K562 (cell line): Measurements from ENCODE around the gene SRRM5. TPM values are rescaled to one million over a fixed set of nuclear protein-coding genes. Genes with fewer than 3 reads are reported as not detected.
A peak's percentile ranks its signal among the peaks of the same experiment; 100 is the strongest.

Experiments
- ADNP ChIP-seq: fragments of 200-800 bp; sonication (Bioruptor generic); IDR thresholded peaks from 2 replicates; pipeline ENCODE4 v1.6.1; 2016; ENCODE audit warnings: missing genetic modification characterization, missing compliant biosample characterization
- BCL6 ChIP-seq: fragments of 250-450 bp; sonication (Bioruptor Pico); IDR thresholded peaks from 2 replicates; pipeline ENCODE4 v1.4.0; 2020
- CBX5 ChIP-seq: IDR thresholded peaks from 2 replicates; pipeline ENCODE4 v1.6.1; 2014; ENCODE audit warnings: low read depth, borderline replicate concordance
- ETS2 ChIP-seq: IDR thresholded peaks from 2 replicates; pipeline ENCODE4 v1.6.1; 2016; ENCODE audit warnings: borderline replicate concordance, missing genetic modification characterization, mild to moderate bottlenecking, moderate library complexity, missing compliant biosample characterization; ENCODE audit not compliant: poor library complexity, severe bottlenecking
- GTF2E2 ChIP-seq: fragments of 200-800 bp; sonication (Bioruptor generic); IDR thresholded peaks from 2 replicates; pipeline ENCODE4 v1.6.1; 2016; ENCODE audit warnings: missing genetic modification characterization, missing compliant biosample characterization
- HEY1 ChIP-seq: fragments of 250-450 bp; sonication (Bioruptor Pico); IDR thresholded peaks from 2 replicates; pipeline ENCODE4 v1.5.0; 2020; ENCODE audit warnings: mild to moderate bottlenecking, moderate library complexity, borderline replicate concordance
- NFATC3 ChIP-seq: fragments of 450-650 bp; IDR thresholded peaks from 2 replicates; pipeline ENCODE4 v1.6.1; 2017; ENCODE audit warnings: mild to moderate bottlenecking
- NONO ChIP-seq, 2 experiments: fragments of 200-400 bp in 1 of 2; fragments of 450-650 bp in 1 of 2; formaldehyde crosslinking in 1 of 2; IDR thresholded peaks; 2 replicates each; pipeline ENCODE4 v1.6.1; 2017; ENCODE audit warnings: low read depth in 2 of 2, mild to moderate bottlenecking in 2 of 2, moderate library complexity in 2 of 2, low read length in 1 of 2
- ZBTB40 ChIP-seq, 2 experiments: fragments of 450-650 bp in 1 of 2; sonication (generic) in 1 of 2; formaldehyde crosslinking in 1 of 2; IDR thresholded peaks; 2 replicates each; pipeline versions ENCODE4 v1.7.1 to v1.9.0; 2016 to 2022; ENCODE audit warnings: inconsistent platforms in 1 of 2, mild to moderate bottlenecking in 1 of 2, missing genetic modification reagents in 1 of 2
- ZNF12 ChIP-seq: sonication (generic); formaldehyde crosslinking; IDR thresholded peaks from 2 replicates; pipeline ENCODE4 v1.4.0; 2020; ENCODE audit warnings: mild to moderate bottlenecking, missing genetic modification reagents
- polyA plus RNA-seq, 8 experiments: library from polyadenylated mRNA; depleted of rRNA in 4 of 8; stranded (reverse) in 5 of 8; unstranded in 3 of 8; fragments of >200 nt; fragmentation: Nextera tagmentation in 2 of 8; fragmentation: Illumina TruSeq in 1 of 8; extraction: Ambion mirVana in 2 of 8; extraction: Trizol in 1 of 8; gene quantifications; 2 replicates each; pipeline versions ENCODE4 v1.2.1 to v1.2.3, GENCODE V29; 2011 to 2014; ENCODE audit warnings: inconsistent platforms in 1 of 8, missing spikeins in 1 of 8
- total RNA-seq, 7 experiments: library from RNA; depleted of rRNA in 6 of 7; stranded (reverse); fragments of >200 nt in 6 of 7; fragmentation: Illumina TruSeq in 2 of 7; extraction: Trizol in 2 of 7; gene quantifications; 2 replicates each; pipeline versions ENCODE4 v1.2.1 to v1.2.3, GENCODE V29; 2011 to 2021; ENCODE audit warnings: low replicate concordance in 1 of 7
- TF ChIP-seq, protein P1 (sequence below): IDR thresholded peaks from 3 replicates; pipeline ENCODE4 v1.6.1; 2011; ENCODE audit warnings: borderline replicate concordance, mild to moderate bottlenecking, moderate library complexity; ENCODE audit not compliant: insufficient read length; ENCODE audit errors: extremely low read depth
- TF ChIP-seq, protein P2 (sequence below): IDR thresholded peaks from 2 replicates; pipeline ENCODE4 v1.6.1; 2012; ENCODE audit warnings: low read depth, low read length, improper control_type of control experiment, borderline replicate concordance

SRRM5 gene
- total and polyA plus RNA-seq, 9 of the 15 experiments (the other 6 are each of a cell fraction or from before 2014, with no cell fraction given) = 0.09 to 0.45 (median 0.18) TPM; not detected in 2

- TF ChIP-seq, protein P1, sequence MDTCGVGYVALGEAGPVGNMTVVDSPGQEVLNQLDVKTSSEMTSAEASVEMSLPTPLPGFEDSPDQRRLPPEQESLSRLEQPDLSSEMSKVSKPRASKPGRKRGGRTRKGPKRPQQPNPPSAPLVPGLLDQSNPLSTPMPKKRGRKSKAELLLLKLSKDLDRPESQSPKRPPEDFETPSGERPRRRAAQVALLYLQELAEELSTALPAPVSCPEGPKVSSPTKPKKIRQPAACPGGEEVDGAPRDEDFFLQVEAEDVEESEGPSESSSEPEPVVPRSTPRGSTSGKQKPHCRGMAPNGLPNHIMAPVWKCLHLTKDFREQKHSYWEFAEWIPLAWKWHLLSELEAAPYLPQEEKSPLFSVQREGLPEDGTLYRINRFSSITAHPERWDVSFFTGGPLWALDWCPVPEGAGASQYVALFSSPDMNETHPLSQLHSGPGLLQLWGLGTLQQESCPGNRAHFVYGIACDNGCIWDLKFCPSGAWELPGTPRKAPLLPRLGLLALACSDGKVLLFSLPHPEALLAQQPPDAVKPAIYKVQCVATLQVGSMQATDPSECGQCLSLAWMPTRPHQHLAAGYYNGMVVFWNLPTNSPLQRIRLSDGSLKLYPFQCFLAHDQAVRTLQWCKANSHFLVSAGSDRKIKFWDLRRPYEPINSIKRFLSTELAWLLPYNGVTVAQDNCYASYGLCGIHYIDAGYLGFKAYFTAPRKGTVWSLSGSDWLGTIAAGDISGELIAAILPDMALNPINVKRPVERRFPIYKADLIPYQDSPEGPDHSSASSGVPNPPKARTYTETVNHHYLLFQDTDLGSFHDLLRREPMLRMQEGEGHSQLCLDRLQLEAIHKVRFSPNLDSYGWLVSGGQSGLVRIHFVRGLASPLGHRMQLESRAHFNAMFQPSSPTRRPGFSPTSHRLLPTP = no peak
- peak; percentile 87 for TF ChIP-seq GTF2E2 (tag)
- no peak for TF ChIP-seq NFATC3
- no peak for TF ChIP-seq ZNF12
- TF ChIP-seq CBX5 = no peak
- TF ChIP-seq ZBTB40 (IDR thresholded peaks at IDR 0.05) = peak; percentile 59
- no peak for TF ChIP-seq ZBTB40 (CRISPR knock-in tag; IDR thresholded peaks at IDR 0.05)
- no peak for TF ChIP-seq BCL6
- TF ChIP-seq, protein P2, sequence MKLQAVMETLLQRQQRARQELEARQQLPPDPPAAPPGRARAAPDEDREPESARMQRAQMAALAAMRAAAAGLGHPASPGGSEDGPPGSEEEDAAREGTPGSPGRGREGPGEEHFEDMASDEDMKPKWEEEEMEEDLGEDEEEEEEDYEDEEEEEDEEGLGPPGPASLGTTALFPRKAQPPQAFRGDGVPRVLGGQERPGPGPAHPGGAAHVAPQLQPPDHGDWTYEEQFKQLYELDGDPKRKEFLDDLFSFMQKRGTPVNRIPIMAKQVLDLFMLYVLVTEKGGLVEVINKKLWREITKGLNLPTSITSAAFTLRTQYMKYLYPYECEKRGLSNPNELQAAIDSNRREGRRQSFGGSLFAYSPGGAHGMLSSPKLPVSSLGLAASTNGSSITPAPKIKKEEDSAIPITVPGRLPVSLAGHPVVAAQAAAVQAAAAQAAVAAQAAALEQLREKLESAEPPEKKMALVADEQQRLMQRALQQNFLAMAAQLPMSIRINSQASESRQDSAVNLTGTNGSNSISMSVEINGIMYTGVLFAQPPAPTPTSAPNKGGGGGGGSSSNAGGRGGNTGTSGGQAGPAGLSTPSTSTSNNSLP = no peak
- peak; percentile 69; the same call in 1 of the 2 replicates for TF ChIP-seq HEY1 (CRISPR knock-in tag)
- TF ChIP-seq ADNP (tag) = no peak
- TF ChIP-seq NONO (IDR thresholded peaks at IDR 0.05; ENCODE audit: low read depth in 2 of 2, low read length in 1 of 2) = peak in 1 of 2 experiments; percentile 82; a peak in 1 of 4 replicates
- no peak for TF ChIP-seq ETS2 (tag)
These were observed 15.7 kb upstream of the SRRM5 start, which contains the start of the genes IRGQ and ZNF576 (continued) for GRCh38 chr19:43595999-43596841.
